Measurements from ENCODE around the gene MAP3K20. TPM values are rescaled to one million over a fixed set of nuclear protein-coding genes. Genes with fewer than 3 reads are reported as not detected.

MAP3K20 gene
- total and polyA plus RNA-seq, 10 donors: 3.2 to 24.1 (median 14.6) TPM

DNA sequence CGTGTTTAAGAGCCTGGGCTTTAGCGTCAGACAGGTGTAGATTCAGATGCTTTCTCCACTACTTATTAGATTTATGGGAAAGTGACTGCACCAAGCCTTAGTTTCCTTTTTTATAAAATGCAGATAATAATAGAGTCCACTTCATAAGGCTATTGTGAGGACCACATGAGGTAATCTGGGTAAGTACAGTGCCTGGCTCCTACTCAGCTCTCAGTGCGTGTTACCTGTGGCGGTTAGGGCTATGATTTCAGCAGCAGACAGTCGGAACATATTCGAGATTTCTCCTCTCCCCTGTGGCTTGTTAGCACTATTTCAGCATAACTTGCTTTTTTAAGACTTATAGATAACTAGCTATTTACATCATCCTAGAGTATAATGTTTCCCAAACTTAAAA lies 32.0 kb downstream of the MAP3K20 start:
- H3K4me1 ChIP-seq: no peaks in the 10 kb centered on the region
- intact Hi-C loops (cut with DNase I; ENCODE audit: low total_unique reads): no loop called here
- no peak overlapping the region for H3K27ac ChIP-seq
- H3K36me3 ChIP-seq: no peaks in the 10 kb centered on the region
- no peak for DNase-seq
- TF ChIP-seq POLR2A (IDR thresholded peaks at IDR 0.05) (no peak), POLR2AphosphoS5 (IDR thresholded peaks at IDR 0.05) (no peak)
- TF ChIP-seq, protein P1, sequence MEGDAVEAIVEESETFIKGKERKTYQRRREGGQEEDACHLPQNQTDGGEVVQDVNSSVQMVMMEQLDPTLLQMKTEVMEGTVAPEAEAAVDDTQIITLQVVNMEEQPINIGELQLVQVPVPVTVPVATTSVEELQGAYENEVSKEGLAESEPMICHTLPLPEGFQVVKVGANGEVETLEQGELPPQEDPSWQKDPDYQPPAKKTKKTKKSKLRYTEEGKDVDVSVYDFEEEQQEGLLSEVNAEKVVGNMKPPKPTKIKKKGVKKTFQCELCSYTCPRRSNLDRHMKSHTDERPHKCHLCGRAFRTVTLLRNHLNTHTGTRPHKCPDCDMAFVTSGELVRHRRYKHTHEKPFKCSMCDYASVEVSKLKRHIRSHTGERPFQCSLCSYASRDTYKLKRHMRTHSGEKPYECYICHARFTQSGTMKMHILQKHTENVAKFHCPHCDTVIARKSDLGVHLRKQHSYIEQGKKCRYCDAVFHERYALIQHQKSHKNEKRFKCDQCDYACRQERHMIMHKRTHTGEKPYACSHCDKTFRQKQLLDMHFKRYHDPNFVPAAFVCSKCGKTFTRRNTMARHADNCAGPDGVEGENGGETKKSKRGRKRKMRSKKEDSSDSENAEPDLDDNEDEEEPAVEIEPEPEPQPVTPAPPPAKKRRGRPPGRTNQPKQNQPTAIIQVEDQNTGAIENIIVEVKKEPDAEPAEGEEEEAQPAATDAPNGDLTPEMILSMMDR (IDR thresholded peaks at IDR 0.05 in 8 of 11, conservative IDR thresholded peaks at IDR 0.05 in 3 of 11): no peak
- no peaks in the 10 kb centered on the region for H3K9me3 ChIP-seq
- 95 to 97% (median 97%) methylated on average over 6 of the region's 6 CpGs for WGBS, 5 donors
- H3K27me3 ChIP-seq (replicated peaks in 1 of 7): no peaks in the 10 kb centered on the region
- H3K4me3 ChIP-seq: no peak overlapping the region

GRCh38 chr2:173109253-173110188 lies 33.9 kb downstream of the MAP3K20 start:
- Histone ChIP-seq H3K4me1 (no peaks in the 10 kb centered on the region), H3K36me3 (no peaks in the 10 kb centered on the region), H3K4me3 (no peak overlapping the region), H3K9me3 (no peaks in the 10 kb centered on the region), H3K27ac (no peak overlapping the region), H3K27me3 (replicated peaks in 1 of 7) (no peaks in the 10 kb centered on the region)
- no peak for DNase-seq
- 76 to 84% (median 81%) methylated on average over 6 of the region's 6 CpGs for WGBS, 5 donors
- TF ChIP-seq POLR2AphosphoS5 (IDR thresholded peaks at IDR 0.05) (no peak), POLR2A (IDR thresholded peaks at IDR 0.05) (no peak)
- intact Hi-C loops (cut with DNase I; ENCODE audit: low total_unique reads): no loop called here

DNA sequence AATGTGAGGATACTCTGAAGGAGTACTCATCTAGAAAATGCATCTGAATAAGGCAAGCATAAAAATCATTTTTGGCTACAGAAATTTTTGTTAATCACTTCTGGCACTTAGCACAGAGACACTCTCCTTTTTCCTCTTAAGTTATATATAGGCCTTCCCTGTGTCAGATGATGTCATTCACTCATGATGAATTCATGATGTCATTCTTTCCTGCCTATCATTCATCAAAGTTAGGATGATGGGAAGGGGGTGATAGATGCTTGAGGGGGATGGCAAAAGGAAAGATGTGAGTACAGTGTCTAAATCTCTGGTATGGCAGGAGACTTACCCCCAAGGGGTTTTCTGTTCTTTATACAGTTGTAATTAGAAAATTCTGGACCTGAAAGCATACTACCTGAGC lies 42.0 kb downstream of the MAP3K20 start:
- TF ChIP-seq, protein P1 (IDR thresholded peaks at IDR 0.05 in 8 of 11, conservative IDR thresholded peaks at IDR 0.05 in 3 of 11): no peak
- TF ChIP-seq POLR2AphosphoS5 (IDR thresholded peaks at IDR 0.05): no peak
- no peak for TF ChIP-seq POLR2A (IDR thresholded peaks at IDR 0.05)
- no peak overlapping the region for H3K4me3 ChIP-seq
- H3K9me3 ChIP-seq: no peaks in the 10 kb centered on the region
- DNase-seq: no peak
- no peak overlapping the region for H3K27ac ChIP-seq
- no peaks in the 10 kb centered on the region for H3K36me3 ChIP-seq
- intact Hi-C loops (cut with DNase I; ENCODE audit: low total_unique reads): no loop called here
- H3K27me3 ChIP-seq (replicated peaks in 1 of 7): no peaks in the 10 kb centered on the region
- peaks cover 0 to 5% (median 0%) of the 10 kb centered on the region in 6 donors for H3K4me1 ChIP-seq

DNA sequence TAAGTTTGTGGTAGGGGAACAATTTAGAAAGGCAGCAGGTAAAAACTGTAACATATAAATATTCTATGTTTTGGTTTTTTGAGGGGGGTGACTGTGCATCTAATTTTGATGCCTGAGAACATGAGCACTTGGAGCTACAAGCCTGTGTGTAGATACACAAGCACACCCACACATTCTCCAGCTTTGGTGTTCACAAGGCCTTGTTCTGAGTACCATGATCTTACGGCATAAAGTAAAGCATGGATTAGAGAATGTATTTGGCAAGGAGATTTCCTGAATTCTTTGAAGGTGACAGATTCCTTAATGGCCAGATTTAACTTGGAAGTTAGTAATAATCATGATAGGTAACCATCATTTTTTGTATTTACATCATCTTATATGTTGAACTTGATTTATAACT lies 42.7 kb downstream of the MAP3K20 start:
- TF ChIP-seq POLR2AphosphoS5 (IDR thresholded peaks at IDR 0.05): no peak
- TF ChIP-seq POLR2A (IDR thresholded peaks at IDR 0.05): no peak
- TF ChIP-seq, protein P1 (IDR thresholded peaks at IDR 0.05 in 8 of 11, conservative IDR thresholded peaks at IDR 0.05 in 3 of 11): no peak
- intact Hi-C loops (cut with DNase I; ENCODE audit: low total_unique reads): no loop called here
- Histone ChIP-seq H3K27ac (no peak overlapping the region), H3K4me3 (no peak overlapping the region), H3K36me3 (no peaks in the 10 kb centered on the region), H3K9me3 (no peaks in the 10 kb centered on the region), H3K27me3 (replicated peaks in 1 of 7) (no peaks in the 10 kb centered on the region), H3K4me1 (peaks cover 0 to 5% (median 0%) of the 10 kb centered on the region in 6 donors)
- DNase-seq: no peak
- WGBS, 5 donors: 90 to 100% (median 94%) methylated on average over 1 of the region's 1 CpG
